HEK293 (cell line): Measurements from ENCODE around the gene EDN1.

ENCODE experiments used
- MZF1 ChIP-seq: fragments of 450-650 bp; formaldehyde crosslinking; IDR thresholded peaks from 2 replicates; pipeline ENCODE4 v1.5.1; 2017; ENCODE audit warnings: missing biosample characterization, missing genetic modification characterization, borderline replicate concordance
- ZNF670 ChIP-seq: fragments of 450-650 bp; formaldehyde crosslinking; IDR thresholded peaks from 2 replicates; pipeline ENCODE4 v1.5.1; 2016; ENCODE audit warnings: missing biosample characterization, missing genetic modification characterization, low read depth
- ZNF791 ChIP-seq: fragments of 450-650 bp; formaldehyde crosslinking; IDR thresholded peaks from 2 replicates; pipeline ENCODE4 v1.5.1; 2016; ENCODE audit warnings: missing biosample characterization, missing genetic modification characterization

DNA sequence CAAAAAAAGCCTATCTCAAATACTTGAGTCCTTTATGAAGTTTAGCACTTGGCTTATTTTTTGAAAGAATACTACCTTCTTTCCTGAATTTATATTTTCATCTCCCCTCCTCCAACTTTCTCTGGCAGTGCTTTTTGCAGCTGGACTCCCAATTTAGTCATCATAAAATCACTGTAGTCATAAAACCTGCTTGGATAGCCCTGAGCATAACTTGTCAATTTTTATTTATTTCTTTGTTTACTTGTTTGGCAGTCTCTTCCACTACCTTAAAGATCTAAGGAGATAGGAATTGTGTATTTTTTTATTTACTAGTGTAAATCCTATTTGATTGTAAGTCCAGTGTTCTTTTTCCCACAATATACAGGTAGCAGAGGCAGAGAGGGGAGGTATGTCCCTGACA is 11.2 kb upstream of the EDN1 start:
- no peak for TF ChIP-seq ZNF791 (tag by site-specific recombination)
- TF ChIP-seq ZNF670 (tag by site-specific recombination): no peak
- no peak for TF ChIP-seq MZF1 (tag by site-specific recombination)
